Colonic mucosa (tissue), 4 donors: Measurements from ENCODE around the gene MUC2. TPM values are rescaled to one million over a fixed set of nuclear protein-coding genes. Genes with fewer than 3 reads are reported as not detected.

Experiments
- DNase-seq: peaks from one replicate; pipeline ENCODE4 v3.0.0-alpha.2; 2020
- H3K27ac ChIP-seq: fragments of 200-600 bp; one replicate; pipeline ENCODE4 v1.8.0; 2021
- H3K27me3 ChIP-seq: fragments of 200-600 bp; one replicate; pipeline ENCODE4 v1.8.0; 2021
- H3K36me3 ChIP-seq: fragments of 200-600 bp; one replicate; pipeline ENCODE4 v1.8.0; 2021
- H3K4me1 ChIP-seq: fragments of 200-600 bp; one replicate; pipeline ENCODE4 v1.8.0; 2021; ENCODE audit warnings: mild to moderate bottlenecking
- H3K4me3 ChIP-seq: fragments of 200-600 bp; one replicate; pipeline ENCODE4 v1.8.0; 2021
- H3K9ac ChIP-seq, 2 donors: one replicate each; pipeline ENCODE4 v1.7.0; 2013; ENCODE audit warnings: control low read depth in 2 of 2, low read depth in 2 of 2, low read length in 2 of 2
- H3K9me3 ChIP-seq: fragments of 200-600 bp; one replicate; pipeline ENCODE4 v1.8.0; 2021
- CTCF ChIP-seq: fragments of 200-600 bp; IDR thresholded peaks from one replicate; pipeline ENCODE4 v1.8.0; 2022; ENCODE audit warnings: antibody characterized with exemption, mild to moderate bottlenecking
- intact Hi-C: fragments of 100-400 bp; cut with DNase I; formaldehyde crosslinking; loops from one replicate; pipeline ENCODE4 v1.14.1; 2022
- total RNA-seq, 2 donors: library from RNA; stranded (reverse); fragmentation: NEBNext Ultra II Directional in 1 of 2; extraction: Animal tissue kit (Norgen Biotek cat#: 25700) in 1 of 2; gene quantifications; one replicate each; pipeline ENCODE4 v1.2.1, GENCODE V29; 2021
- donor health status: healthy.
- donor health status: DM: no; HTN: no; CAD: no.
- donor health status: DM: no; HTN: no; CAD: no.

Gene MUC2
- total RNA-seq, 2 donors from 2014 or later: 1,230 to 1,438 TPM

- no peak overlapping the region for H3K4me3 ChIP-seq
- H3K4me1 ChIP-seq: no peaks in the 10 kb centered on the region
- no peak overlapping the region for H3K9ac ChIP-seq
- no peak for DNase-seq
- intact Hi-C loops: no loop called here
- TF ChIP-seq CTCF: no peak
- H3K9me3 ChIP-seq: no peaks in the 10 kb centered on the region
- no peaks in the 10 kb centered on the region for H3K27me3 ChIP-seq
- H3K27ac ChIP-seq: no peak overlapping the region
- H3K36me3 ChIP-seq: no peaks in the 10 kb centered on the region
Observed at GRCh38 chr11:1088927-1089737, 14.5 kb downstream of the MUC2 start.

DNA sequence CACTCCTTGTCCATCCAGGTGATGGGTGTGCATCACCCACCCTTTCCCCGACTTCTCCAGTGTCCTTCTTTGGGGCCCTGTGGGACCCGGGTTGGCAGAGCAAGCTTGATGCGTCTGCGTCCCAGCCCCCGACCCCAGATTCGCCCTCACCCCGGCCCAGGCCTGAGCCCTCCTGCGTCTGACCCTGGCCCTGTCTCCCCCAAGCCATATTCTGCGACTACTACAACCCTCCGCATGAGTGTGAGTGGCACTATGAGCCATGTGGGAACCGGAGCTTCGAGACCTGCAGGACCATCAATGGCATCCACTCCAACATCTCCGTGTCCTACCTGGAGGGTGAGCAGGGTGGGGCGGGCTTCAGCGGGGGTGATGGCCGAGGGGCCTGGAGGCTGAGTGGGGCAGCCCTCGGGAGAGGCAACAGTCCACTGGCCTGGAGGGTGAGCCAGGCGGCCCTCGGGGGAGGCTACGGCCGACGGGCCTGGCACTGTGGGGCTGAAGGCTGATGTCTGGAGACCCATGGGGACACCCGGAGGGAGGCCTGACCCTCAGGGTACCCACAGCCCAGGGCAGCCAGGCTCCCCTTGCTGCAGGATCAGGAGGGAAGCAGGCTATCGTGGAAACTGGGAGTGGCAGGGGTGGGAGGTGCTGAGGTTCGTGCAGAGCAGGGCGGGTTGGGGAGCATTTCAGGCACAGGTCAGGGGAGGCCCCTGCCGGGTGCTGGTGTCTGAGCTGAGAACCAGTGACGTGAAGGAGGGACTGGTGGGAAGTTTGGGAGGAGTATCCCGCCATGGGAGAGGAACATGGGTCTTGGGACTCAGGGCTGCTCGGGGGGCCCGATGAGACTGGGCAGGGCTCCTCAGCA lies 15.3 kb downstream of the MUC2 start:
- no peak for TF ChIP-seq CTCF
- Histone ChIP-seq H3K27ac (no peak overlapping the region), H3K4me1 (no peaks in the 10 kb centered on the region), H3K9ac (no peak overlapping the region), H3K36me3 (no peaks in the 10 kb centered on the region), H3K9me3 (no peaks in the 10 kb centered on the region), H3K4me3 (no peak overlapping the region), H3K27me3 (no peaks in the 10 kb centered on the region)
- intact Hi-C loops: no loop called here
- DNase-seq: no peak

- H3K36me3 ChIP-seq: no peaks in the 10 kb centered on the region
- intact Hi-C loops: no loop called here
- no peaks in the 10 kb centered on the region for H3K9me3 ChIP-seq
- no peak overlapping the region for H3K4me3 ChIP-seq
- H3K27ac ChIP-seq: no peak overlapping the region
- H3K4me1 ChIP-seq: no peaks in the 10 kb centered on the region
- H3K27me3 ChIP-seq: no peaks in the 10 kb centered on the region
- no peak for TF ChIP-seq CTCF
- DNase-seq: no peak
- H3K9ac ChIP-seq: no peak overlapping the region
Observed at GRCh38 chr11:1090600-1091331, 16.1 kb downstream of the MUC2 start.

DNA sequence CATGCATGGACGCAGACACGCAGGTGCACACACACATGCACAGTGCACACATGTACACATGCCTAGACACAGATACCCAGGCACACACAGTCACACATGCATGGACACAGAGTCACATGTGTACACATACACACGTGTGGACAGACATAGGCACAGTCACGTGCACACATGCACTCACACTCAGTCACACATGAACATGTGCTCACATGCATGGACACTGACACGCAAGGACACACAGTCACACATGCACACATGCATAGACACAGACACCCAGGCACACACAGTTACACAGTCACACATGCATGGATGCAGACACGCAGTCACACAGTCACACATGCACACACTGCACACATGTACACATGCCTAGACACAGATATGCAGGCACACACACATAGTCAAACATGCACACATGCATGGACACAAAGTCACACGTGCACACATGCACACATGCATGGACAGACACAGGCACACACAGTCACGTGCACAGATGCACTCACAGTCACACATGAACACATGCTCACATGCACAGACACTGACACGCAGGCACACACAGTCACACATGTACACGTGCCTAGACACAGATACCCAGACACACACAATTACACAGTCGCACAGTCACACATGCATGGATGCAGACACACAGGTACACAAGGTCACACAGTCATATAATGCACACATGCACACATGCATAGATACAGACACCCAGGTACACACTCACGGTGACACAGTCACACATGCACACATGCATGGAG lies 16.8 kb downstream of the MUC2 start:
- Histone ChIP-seq H3K27me3 (no peaks in the 10 kb centered on the region), H3K4me1 (no peaks in the 10 kb centered on the region), H3K9me3 (no peaks in the 10 kb centered on the region), H3K36me3 (no peaks in the 10 kb centered on the region), H3K4me3 (no peak overlapping the region), H3K9ac (no peak overlapping the region), H3K27ac (no peak overlapping the region)
- intact Hi-C loops: no loop called here
- no peak for DNase-seq
- TF ChIP-seq CTCF: no peak
